ENCODE results near the gene MSTO1.
"Not testable (repeated sequence)": the region's sequence is repeated elsewhere in the genome, so short reads cannot be mapped to it uniquely, and the experiment has no call there.

MSTO1 gene

DNA sequence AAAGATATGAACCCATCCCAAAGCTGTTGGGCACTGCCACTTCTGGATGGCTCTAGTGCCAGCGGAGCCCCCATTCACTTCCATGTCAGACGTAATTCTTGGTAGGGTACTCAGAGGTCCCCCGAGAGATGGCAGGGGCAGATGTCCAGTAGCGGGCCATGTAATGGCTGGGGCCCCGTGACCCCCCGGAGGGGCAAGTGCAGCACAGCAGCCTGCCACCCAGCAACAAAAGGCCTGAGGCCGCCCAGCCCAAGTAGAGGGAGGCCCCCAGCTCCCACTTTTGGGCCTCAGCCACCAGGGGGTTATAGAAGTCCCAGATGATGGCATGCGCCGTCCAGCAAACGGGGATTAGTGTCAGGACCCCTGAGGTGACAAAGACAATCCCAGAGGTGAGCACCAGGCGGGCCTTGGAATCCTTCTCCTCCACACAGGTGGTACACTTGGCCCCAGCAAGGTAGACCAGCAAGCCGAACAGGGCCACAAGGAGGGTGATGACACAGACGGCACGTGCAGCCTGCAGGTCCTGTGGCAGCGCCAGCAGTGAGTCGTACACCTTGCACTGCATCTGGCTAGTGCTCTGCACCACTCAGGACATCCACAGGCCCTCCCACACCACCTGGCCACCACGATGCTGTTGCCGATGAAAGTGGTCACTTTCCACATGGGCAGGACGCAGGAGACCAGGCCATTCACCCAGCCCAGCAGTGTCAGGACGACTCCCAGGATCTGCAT lies 19.3 kb upstream of the MSTO1 start:
- DNase-seq (ENCODE audit: low read depth); H3K4me3 ChIP-seq (ENCODE audit: control insufficient read depth, low read depth, low read length): not testable (repeated sequence)

DNA sequence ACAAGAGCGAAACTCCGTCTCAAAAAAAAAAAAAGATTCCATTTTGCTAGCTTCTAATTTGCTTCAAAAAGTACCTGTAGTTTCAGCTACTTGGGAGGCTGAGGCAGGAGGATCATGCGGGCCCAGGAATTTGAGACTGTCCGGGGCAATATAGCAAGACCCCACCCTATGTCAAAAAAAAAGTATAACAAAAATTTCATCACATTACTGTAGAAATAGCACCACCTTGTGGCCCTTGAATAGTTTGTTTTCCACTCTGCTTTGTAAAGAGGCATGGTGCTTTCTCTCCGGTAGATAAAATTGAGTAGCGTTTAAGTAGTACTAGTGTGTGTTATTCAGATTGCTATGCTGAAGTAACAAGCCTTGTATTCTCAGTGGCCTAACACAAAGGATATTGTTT lies 18.2 kb upstream of the MSTO1 start:
- TF ChIP-seq, protein P1, sequence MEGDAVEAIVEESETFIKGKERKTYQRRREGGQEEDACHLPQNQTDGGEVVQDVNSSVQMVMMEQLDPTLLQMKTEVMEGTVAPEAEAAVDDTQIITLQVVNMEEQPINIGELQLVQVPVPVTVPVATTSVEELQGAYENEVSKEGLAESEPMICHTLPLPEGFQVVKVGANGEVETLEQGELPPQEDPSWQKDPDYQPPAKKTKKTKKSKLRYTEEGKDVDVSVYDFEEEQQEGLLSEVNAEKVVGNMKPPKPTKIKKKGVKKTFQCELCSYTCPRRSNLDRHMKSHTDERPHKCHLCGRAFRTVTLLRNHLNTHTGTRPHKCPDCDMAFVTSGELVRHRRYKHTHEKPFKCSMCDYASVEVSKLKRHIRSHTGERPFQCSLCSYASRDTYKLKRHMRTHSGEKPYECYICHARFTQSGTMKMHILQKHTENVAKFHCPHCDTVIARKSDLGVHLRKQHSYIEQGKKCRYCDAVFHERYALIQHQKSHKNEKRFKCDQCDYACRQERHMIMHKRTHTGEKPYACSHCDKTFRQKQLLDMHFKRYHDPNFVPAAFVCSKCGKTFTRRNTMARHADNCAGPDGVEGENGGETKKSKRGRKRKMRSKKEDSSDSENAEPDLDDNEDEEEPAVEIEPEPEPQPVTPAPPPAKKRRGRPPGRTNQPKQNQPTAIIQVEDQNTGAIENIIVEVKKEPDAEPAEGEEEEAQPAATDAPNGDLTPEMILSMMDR (conservative IDR thresholded peaks at IDR 0.05; ENCODE audit: control insufficient read depth, insufficient read depth, low read depth, low read length) = peak; percentile 48
- no peak overlapping the region for H3K4me3 ChIP-seq (ENCODE audit: control insufficient read depth, low read depth, low read length)
- peak; percentile 78 for DNase-seq (ENCODE audit: low read depth)

DNA sequence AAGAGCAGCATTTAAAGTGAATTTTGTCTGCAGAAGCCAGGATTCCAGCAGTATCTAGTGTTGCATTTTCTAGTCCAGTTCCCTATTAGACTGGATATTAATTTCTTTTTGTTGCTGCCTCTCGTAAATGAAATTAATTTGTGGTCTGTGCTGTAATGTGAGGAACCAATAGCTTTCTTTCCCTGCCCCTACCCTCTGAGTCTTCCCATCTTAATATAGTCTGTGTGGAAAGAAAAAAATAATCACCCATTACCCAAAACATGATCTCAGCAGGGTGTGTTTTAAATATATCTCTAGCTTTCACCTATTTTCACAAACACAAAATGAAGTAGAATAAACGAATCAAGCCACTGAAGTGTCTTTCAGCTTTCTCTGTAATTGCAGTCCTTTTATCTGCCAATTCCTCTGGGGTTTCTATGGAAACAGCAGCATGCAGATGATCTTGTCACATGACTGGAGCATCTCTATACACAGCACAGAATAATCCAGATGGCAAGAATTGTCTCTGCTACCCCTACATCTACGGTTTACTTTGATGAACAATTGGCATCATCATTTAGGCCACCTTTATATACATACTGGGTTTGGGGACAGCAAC lies 14.0 kb upstream of the MSTO1 start:
- not testable (repeated sequence) for DNase-seq (ENCODE audit: low read depth)

DNA sequence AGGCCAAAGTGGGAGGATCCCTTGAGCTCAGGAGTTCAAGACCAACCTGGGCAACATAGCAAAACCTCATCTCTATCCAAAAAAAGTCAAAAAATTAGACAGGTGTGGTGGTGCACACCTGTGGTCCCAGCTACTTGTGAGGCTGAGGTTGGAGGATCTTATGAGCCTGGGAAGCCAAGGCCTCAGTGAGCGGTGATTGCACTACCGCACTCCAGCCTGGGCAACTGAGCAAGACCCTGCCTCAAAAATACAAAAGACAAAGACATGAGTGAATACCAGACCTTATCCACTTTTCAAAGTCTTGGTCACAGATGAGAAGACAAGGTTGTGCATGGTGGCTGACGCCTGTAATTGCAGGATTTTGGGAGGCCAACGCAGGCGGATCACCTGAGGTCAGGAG lies 13.2 kb upstream of the MSTO1 start:
- TF ChIP-seq, protein P1 (conservative IDR thresholded peaks at IDR 0.05; ENCODE audit: control insufficient read depth, insufficient read depth, low read depth, low read length) = no peak
- DNase-seq (ENCODE audit: low read depth) = no peak
- H3K4me3 ChIP-seq (ENCODE audit: control insufficient read depth, low read depth, low read length) = no peak overlapping the region

More for the DNA sequence above, 14.0 kb upstream of the MSTO1 start:
- H3K4me3 ChIP-seq (ENCODE audit: control insufficient read depth, low read depth, low read length) = not testable (repeated sequence)

DNA sequence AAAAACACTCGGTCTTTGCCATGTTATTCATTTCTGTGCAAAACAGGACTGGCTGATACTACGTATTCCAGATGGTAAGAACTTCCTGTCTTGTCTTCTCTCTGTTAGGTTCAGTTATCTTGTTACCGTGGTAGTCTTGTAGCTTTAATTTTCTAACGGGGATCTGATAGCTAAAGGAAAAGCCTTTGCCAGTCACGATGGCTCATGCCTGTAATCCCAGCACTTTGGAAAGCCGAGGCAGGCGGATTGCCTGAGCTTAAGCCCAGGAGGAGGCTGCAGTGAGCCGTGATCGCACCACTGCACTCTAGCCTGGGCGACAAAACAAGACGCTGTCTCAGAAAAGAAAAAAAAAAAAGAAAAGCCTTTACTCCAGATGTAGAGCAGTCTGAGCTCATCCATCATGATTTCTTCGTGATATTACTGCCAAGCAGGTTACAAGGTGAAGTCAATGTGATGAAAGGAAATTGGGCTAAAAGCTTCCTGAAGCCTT lies 11.1 kb upstream of the MSTO1 start:
- TF ChIP-seq, protein P1 (conservative IDR thresholded peaks at IDR 0.05; ENCODE audit: control insufficient read depth, insufficient read depth, low read depth, low read length) = peak; percentile 1
- peak; percentile 57 for DNase-seq (ENCODE audit: low read depth)
- H3K4me3 ChIP-seq (ENCODE audit: control insufficient read depth, low read depth, low read length) = no peak overlapping the region

DNA sequence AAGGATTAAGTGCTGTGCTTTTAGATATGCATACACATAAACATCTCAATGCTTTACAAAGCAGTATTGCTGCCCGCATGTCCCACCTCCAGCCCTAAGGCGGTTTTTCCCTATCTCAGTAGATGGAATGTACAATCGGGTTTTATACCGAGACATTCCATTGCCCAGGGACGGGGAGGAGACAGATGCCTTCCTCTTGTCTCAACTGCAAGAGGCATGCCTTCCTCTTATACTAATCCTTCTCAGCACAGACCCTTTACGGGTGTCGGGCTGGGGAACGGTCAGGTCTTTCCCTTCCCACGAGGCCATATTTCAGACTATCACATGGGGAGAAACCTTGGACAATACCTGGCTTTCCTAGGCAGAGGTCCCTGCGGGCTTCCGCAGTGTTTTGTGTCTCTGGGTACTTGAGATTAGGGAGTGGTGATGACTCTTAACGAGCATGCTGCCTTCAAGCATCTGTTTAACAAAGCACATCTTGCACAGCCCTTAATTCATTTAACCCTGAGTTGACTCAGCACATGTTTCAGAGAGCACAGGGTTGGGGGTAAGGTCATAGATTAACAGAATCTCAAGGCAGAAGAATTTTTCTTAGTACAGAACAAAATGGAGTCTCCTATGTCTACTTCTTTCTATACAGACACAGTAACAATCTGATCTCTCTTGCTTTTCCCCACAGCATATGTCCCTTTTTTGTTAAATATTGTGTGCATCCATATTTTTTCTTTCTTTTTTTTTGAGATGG lies 10.0 kb upstream of the MSTO1 start:
- not testable (repeated sequence) for DNase-seq (ENCODE audit: low read depth); H3K4me3 ChIP-seq (ENCODE audit: control insufficient read depth, low read depth, low read length)

DNA sequence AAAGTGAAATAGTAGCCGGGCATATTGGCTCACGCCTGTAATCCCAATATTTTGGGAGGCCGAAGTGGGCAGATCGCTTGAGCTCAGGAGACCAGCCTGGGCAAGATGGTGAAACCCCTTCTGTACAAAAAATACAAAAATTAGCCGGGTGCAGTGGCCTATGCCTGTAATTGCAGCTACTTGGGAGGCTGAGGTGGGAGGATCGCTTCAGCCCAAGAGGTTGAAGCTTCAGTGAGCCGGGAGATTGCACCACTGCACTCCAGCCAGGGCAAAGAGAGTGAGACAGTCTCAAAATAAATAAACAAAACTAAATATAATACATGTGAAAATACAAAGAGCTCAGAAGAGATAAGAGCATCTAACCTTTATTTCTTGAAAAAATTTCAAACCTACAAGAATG lies 2.3 kb upstream of the MSTO1 start:
- DNase-seq (ENCODE audit: low read depth) = no peak
- no peak overlapping the region for H3K4me3 ChIP-seq (ENCODE audit: control insufficient read depth, low read depth, low read length)
- TF ChIP-seq, protein P1 (conservative IDR thresholded peaks at IDR 0.05; ENCODE audit: control insufficient read depth, insufficient read depth, low read depth, low read length) = no peak

DNA sequence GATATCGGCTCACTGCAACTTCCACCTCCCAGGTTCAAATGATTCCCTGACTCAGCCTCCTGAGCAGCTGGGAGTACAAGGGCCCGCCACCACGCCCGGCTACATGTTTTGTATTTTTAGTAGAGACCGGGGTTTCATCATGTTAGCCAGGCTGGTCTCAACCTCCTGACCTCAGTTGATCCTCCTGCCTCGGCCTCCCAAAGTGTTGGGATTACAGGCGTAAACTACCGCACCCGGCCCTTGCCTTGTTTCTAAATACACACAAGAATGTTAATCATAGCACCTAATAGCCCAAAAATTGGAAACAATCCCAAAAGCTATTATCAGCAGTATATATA lies 1.2 kb upstream of the MSTO1 start:
- DNase-seq (ENCODE audit: low read depth) = no peak
- no peak overlapping the region for H3K4me3 ChIP-seq (ENCODE audit: control insufficient read depth, low read depth, low read length)
- TF ChIP-seq, protein P1 (conservative IDR thresholded peaks at IDR 0.05; ENCODE audit: control insufficient read depth, insufficient read depth, low read depth, low read length) = no peak

DNA sequence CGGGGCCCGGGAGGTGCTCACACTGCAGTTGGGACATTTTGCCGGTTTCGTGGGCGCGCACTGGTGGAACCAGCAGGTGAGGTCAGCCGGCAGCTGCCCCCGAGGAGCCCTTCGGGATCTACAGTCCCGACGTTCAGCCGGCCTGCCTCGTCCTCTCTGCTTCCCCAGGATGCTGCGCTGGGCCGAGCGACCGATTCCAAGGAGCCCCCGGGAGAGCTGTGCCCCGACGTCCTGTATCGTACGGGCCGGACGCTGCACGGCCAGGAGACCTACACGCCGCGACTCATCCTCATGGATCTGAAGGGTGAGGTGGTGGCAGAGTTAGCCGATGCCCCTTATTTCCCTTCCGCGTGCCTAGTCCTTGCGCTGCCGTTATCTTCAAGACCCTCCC lies 234 bp downstream of the MSTO1 start:
- DNase-seq (ENCODE audit: low read depth) = not testable (repeated sequence)
- peak overlapping the region; percentile 47 for H3K4me3 ChIP-seq (ENCODE audit: control insufficient read depth, low read depth, low read length)

DNA sequence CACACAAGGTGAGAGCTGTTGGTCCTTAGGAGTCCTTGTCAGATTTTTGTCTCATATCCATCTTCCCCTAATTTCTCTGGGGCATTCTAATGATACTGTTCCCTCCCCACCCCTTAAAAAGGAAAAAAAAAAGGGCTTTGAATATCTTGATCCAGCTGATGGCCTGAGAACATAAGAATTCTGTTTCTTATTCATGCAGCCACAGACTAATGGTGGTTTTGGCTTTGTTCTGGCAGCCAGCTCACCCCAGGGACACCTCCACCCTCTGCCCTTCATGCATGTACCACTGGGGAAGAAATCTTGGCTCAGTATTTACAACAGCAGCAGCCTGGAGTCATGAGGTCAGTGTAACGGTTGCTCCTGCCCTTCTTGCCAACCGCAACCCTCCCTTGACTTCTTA lies 3.2 kb downstream of the MSTO1 start:
- peak; percentile 48 for DNase-seq (ENCODE audit: low read depth)
- not testable (repeated sequence) for H3K4me3 ChIP-seq (ENCODE audit: control insufficient read depth, low read depth, low read length)

Measured in fibroblast of mammary gland (primary cell).